ES-I3 (cell line): Measurements from ENCODE around the gene SLC17A7.
A peak's percentile ranks its signal among the peaks of the same experiment; 100 is the strongest.

Experiments used
- H3K36me3 ChIP-seq: 2 replicates; pipeline ENCODE4 v1.6.1; 2013; ENCODE audit warnings: mild to moderate bottlenecking, low read length, control low read depth, moderate library complexity; ENCODE audit not compliant: insufficient read depth
- H3K4me1 ChIP-seq: 2 replicates; pipeline ENCODE4 v1.6.1; 2013; ENCODE audit warnings: mild to moderate bottlenecking, control low read depth, low read length; ENCODE audit not compliant: insufficient read depth
- H3K9ac ChIP-seq: 2 replicates; pipeline ENCODE4 v1.6.1; 2013; ENCODE audit warnings: low read depth, mild to moderate bottlenecking, low read length, moderate library complexity
- H3K9me3 ChIP-seq: 2 replicates; pipeline ENCODE4 v1.6.1; 2013; ENCODE audit warnings: mild to moderate bottlenecking, low read length, moderate library complexity; ENCODE audit not compliant: control insufficient read depth, insufficient read depth

Gene SLC17A7

GRCh38 chr19:49441210-49441959 lies at the start of gene SLC17A7:
TSS of gene SLC17A7 (minus strand) at chr19:49441527. CDS start at chr19:49441379, 148 bp downstream.
- H3K9ac ChIP-seq: peak within 1 kb of the TSS; percentile 56; the same call in 1 of the 2 replicates
- H3K4me1 ChIP-seq: peaks cover 5% of the 10 kb centered on the region; the same call in 1 of the 2 replicates
- H3K9me3 ChIP-seq: no peaks in the 10 kb centered on the region
- H3K36me3 ChIP-seq: no peaks in the 10 kb centered on the region

DNA sequence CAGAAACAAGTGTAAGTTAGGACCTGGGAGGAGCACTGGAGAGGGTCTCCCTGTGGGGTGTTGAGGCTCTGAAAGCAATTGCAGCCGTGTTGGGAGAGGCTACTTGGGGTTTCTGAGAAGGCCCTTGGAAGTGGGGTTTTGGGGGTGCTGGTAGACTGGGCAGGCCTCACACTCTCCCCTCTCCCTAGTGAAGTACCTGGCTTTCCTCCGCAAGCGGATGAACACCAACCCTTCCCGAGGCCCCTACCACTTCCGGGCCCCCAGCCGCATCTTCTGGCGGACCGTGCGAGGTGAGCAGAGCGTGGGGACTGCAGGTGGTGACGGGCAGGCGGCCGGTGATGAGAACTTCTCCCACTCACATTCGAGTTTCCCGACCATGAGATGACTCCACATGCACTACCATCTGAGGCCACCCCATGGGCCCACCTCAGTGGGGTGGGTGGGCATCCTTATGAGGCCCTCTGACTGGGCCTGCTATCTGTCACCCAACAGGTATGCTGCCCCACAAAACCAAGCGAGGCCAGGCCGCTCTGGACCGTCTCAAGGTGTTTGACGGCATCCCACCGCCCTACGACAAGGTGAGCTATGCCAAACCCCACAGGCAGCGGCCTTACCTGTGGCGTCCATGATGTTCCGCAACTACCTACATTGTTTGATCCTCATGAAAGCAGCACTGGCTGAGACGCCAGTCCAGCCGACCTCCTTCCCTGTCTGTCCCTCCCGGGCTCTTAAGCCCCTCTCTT lies 49.1 kb upstream of the SLC17A7 start:
- H3K9me3 ChIP-seq: no peaks in the 10 kb centered on the region; the same call in 1 of the 2 replicates
- peaks cover 9% of the 10 kb centered on the region for H3K4me1 ChIP-seq
- no peak overlapping the region for H3K9ac ChIP-seq
- H3K36me3 ChIP-seq: peaks cover 24% of the 10 kb centered on the region

- Histone ChIP-seq H3K4me1 (peaks cover 9% of the 10 kb centered on the region), H3K36me3 (peaks cover 24% of the 10 kb centered on the region), H3K9ac (peak overlapping the region; percentile 89; the same call in 1 of the 2 replicates), H3K9me3 (no peaks in the 10 kb centered on the region; the same call in 1 of the 2 replicates)
Measured at GRCh38 chr19:49489601-49490167, 48.4 kb upstream of the SLC17A7 start.

- H3K36me3 ChIP-seq: peaks cover 24% of the 10 kb centered on the region
Measured at GRCh38 chr19:49488863-49489537, 47.7 kb upstream of the SLC17A7 start.

GRCh38 chr19:49488046-49488862 lies 46.9 kb upstream of the SLC17A7 start:
- Histone ChIP-seq H3K36me3 (peaks cover 24% of the 10 kb centered on the region), H3K9ac (peak overlapping the region; percentile 89)

More at GRCh38 chr19:49488863-49489537, 47.7 kb upstream of the SLC17A7 start:
- H3K4me1 ChIP-seq: peaks cover 9% of the 10 kb centered on the region
- H3K9me3 ChIP-seq: no peaks in the 10 kb centered on the region; the same call in 1 of the 2 replicates
- H3K9ac ChIP-seq: peak overlapping the region; percentile 89

DNA sequence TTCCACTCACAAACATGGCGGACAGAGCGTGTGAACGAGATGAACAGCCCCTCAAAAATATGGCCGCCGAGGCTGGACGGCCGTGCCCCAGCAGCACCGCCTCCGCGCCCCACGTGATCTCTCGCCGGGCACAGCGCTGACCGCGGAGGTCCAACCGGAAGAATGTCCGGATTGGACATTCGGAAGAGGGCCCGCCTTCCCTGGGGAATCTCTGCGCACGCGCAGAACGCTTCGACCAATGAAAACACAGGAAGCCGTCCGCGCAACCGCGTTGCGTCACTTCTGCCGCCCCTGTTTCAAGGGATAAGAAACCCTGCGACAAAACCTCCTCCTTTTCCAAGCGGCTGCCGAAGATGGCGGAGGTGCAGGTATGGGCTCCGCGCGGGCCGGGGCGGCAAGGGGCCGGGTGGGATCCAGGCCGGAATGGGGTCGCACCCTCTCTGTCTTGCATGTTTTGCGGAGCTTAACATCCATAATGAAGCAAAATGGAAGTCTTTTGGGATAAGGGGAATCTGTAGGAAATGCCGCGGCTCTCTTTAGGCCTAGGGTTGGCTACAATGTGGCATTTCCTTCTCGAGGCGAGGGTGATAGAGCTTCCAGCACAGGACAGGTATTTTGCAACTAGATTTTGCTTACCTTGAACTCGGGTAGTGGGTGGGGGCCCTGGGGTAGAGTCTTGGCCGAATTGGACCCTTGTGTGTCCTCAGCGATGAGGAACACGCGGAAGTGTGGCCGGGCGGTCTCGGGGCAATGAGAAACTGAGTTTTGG lies 46.1 kb upstream of the SLC17A7 start, which contains the start of gene RPL13A:
TSS of gene RPL13A (plus strand) at position 332 of the 769 bp plus-strand sequence. CDS start at position 354, 22 bp downstream.
- no peaks in the 10 kb centered on the region; the same call in 1 of the 2 replicates for H3K9me3 ChIP-seq
- peaks cover 24% of the 10 kb centered on the region for H3K36me3 ChIP-seq
- H3K4me1 ChIP-seq: peaks cover 9% of the 10 kb centered on the region
- peak within 1 kb of the TSS; percentile 89 for H3K9ac ChIP-seq

More at GRCh38 chr19:49488046-49488862, 46.9 kb upstream of the SLC17A7 start:
- Histone ChIP-seq H3K9me3 (no peaks in the 10 kb centered on the region; the same call in 1 of the 2 replicates), H3K4me1 (peaks cover 9% of the 10 kb centered on the region)

GRCh38 chr19:49486710-49487276 lies 45.5 kb upstream of the SLC17A7 start:
- Histone ChIP-seq H3K4me1 (peaks cover 9% of the 10 kb centered on the region), H3K36me3 (peaks cover 24% of the 10 kb centered on the region), H3K9me3 (no peaks in the 10 kb centered on the region; the same call in 1 of the 2 replicates), H3K9ac (no peak overlapping the region; the same call in 1 of the 2 replicates)

GRCh38 chr19:49486232-49486631 lies 44.9 kb upstream of the SLC17A7 start:
- peaks cover 24% of the 10 kb centered on the region for H3K36me3 ChIP-seq
- peaks cover 9% of the 10 kb centered on the region for H3K4me1 ChIP-seq
- H3K9me3 ChIP-seq: no peaks in the 10 kb centered on the region; the same call in 1 of the 2 replicates
- no peak overlapping the region for H3K9ac ChIP-seq

DNA sequence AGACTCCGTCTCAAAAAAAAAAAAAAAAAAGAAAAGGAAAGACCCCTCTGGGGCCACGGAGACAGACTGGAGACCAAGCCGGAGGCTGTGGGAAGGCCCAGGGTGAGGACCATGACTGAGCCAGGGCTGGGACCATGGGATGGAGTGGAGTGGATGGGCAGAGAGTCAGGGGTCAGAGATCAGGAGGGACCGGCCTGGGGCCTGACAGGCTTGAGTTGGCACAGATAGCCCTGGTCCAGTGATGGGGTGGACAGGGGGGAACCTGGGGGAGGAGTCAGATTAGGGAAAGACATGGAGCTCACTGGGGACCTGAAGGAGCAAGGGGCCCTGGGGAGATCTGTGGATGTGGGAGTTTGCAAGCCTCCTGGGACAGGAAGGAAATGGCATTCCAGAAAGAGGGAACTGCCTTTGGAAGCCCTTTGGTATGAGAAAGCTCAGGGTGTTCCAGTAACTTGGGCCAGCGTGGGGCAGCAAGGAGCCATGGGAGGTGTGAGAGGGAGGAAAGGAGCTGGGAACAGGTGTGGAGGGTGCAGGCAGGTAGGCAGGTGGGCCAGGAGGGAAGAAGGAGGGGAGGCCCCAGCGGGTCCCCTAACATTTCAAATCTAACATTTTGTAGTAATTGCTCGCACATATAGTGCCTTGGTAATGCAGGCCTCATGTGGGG lies 39.8 kb upstream of the SLC17A7 start:
- no peaks in the 10 kb centered on the region for H3K9me3 ChIP-seq
- no peaks in the 10 kb centered on the region for H3K36me3 ChIP-seq
- no peaks in the 10 kb centered on the region for H3K4me1 ChIP-seq
- no peak overlapping the region for H3K9ac ChIP-seq

DNA sequence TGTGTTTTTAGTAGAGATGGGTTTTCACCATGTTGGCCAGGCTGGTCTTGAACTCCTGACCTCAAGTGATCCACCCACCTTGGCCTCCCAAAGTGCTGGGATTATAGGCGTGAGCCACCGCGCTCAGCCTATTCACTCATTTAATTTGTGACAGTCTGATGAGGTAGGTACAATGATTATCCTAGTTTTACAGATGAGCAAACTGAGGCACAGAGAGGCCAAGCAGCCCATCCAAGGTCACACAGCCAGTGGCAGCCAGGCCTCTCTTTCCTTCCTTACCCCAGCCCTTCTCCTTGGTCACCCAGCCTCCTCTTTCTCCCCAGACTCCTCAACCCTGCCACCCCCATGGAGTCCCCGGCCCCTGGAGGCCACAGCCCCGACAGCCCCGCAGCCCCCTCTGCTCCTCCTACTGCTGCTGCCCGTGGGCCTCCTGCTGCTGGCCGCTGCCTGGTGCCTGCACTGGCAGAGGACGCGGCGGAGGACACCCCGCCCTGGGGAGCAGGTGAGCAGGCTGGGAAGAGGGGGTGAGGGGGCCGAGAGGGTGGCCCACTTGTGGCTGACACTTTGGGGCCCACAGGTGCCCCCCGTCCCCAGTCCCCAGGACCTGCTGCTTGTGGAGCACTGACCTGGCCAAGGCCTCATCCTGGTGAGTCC lies 38.8 kb upstream of the SLC17A7 start:
- no peak overlapping the region for H3K9ac ChIP-seq
- H3K4me1 ChIP-seq: no peaks in the 10 kb centered on the region; the same call in 1 of the 2 replicates
- H3K36me3 ChIP-seq: no peaks in the 10 kb centered on the region
- H3K9me3 ChIP-seq: no peaks in the 10 kb centered on the region

- H3K36me3 ChIP-seq: no peaks in the 10 kb centered on the region
- H3K9ac ChIP-seq: no peak overlapping the region; the same call in 1 of the 2 replicates
- H3K9me3 ChIP-seq: no peaks in the 10 kb centered on the region
- H3K4me1 ChIP-seq: peaks cover 4% of the 10 kb centered on the region; the same call in 1 of the 2 replicates
Measured at GRCh38 chr19:49475995-49476880, 34.9 kb upstream of the SLC17A7 start.
